GM20000 (cell line): Measurements from ENCODE around the gene POLD3.

Experiments used
- DNase-seq: peaks from one replicate; pipeline ENCODE4 v3.0.0; 2012; ENCODE audit warnings: low spot score
- TF ChIP-seq, protein P1 (sequence below): IDR thresholded peaks from 2 replicates; pipeline ENCODE4 v1.5.1; 2012; ENCODE audit warnings: mild to moderate bottlenecking, control low read depth; ENCODE audit errors: extremely low read depth, missing control alignments

POLD3 gene, protein sequence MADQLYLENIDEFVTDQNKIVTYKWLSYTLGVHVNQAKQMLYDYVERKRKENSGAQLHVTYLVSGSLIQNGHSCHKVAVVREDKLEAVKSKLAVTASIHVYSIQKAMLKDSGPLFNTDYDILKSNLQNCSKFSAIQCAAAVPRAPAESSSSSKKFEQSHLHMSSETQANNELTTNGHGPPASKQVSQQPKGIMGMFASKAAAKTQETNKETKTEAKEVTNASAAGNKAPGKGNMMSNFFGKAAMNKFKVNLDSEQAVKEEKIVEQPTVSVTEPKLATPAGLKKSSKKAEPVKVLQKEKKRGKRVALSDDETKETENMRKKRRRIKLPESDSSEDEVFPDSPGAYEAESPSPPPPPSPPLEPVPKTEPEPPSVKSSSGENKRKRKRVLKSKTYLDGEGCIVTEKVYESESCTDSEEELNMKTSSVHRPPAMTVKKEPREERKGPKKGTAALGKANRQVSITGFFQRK

GRCh38 chr11:74592441-74593362 lies at the start of gene POLD3:
POLD3 (plus strand) TSS chr11:74592582; CDS start chr11:74592659, 77 bp downstream.
- TF ChIP-seq, protein P1, sequence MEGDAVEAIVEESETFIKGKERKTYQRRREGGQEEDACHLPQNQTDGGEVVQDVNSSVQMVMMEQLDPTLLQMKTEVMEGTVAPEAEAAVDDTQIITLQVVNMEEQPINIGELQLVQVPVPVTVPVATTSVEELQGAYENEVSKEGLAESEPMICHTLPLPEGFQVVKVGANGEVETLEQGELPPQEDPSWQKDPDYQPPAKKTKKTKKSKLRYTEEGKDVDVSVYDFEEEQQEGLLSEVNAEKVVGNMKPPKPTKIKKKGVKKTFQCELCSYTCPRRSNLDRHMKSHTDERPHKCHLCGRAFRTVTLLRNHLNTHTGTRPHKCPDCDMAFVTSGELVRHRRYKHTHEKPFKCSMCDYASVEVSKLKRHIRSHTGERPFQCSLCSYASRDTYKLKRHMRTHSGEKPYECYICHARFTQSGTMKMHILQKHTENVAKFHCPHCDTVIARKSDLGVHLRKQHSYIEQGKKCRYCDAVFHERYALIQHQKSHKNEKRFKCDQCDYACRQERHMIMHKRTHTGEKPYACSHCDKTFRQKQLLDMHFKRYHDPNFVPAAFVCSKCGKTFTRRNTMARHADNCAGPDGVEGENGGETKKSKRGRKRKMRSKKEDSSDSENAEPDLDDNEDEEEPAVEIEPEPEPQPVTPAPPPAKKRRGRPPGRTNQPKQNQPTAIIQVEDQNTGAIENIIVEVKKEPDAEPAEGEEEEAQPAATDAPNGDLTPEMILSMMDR: no peak
- peak; percentile 86 for DNase-seq

DNA sequence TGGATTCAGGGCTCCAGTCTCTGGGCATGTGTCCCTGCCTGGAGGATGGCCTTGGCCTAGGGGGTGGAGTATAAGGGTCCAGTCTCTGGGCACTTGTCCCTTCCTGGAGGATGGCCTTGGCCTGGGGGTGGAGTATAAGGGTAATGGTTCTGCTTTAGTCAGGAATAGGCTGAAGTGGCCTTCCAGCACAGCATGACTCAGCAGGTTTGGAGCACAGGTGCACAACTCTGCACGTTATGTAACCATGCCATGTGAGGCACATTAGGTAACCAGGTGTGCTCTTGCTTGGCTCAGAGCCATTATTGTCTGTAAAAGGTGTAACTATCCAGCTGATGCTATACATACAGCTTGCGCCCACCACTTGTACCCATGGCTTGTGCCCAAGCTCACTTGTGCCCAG lies 48.4 kb upstream of the POLD3 start:
- TF ChIP-seq, protein P1: no peak
- no peak for DNase-seq

DNA sequence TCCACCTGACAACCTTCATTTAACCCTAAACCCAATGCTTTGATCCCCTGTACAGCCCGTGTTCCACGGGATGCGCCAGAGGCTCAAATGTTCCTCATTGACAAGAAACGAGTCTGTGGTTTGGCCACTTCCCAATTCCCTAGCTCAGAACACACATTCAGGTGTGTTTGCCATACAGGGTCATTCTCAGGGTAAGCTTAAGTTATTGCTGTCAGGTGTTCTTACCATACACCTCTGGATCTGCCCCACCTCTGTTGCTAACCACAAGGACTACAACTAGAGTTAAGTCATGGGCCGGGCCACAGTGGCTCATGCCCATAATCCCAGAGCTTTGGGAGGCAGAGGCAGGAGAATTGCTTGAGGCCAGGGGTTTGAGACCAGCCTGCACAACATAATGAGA lies 45.6 kb upstream of the POLD3 start:
- DNase-seq: no peak
- TF ChIP-seq, protein P1: no peak

DNA sequence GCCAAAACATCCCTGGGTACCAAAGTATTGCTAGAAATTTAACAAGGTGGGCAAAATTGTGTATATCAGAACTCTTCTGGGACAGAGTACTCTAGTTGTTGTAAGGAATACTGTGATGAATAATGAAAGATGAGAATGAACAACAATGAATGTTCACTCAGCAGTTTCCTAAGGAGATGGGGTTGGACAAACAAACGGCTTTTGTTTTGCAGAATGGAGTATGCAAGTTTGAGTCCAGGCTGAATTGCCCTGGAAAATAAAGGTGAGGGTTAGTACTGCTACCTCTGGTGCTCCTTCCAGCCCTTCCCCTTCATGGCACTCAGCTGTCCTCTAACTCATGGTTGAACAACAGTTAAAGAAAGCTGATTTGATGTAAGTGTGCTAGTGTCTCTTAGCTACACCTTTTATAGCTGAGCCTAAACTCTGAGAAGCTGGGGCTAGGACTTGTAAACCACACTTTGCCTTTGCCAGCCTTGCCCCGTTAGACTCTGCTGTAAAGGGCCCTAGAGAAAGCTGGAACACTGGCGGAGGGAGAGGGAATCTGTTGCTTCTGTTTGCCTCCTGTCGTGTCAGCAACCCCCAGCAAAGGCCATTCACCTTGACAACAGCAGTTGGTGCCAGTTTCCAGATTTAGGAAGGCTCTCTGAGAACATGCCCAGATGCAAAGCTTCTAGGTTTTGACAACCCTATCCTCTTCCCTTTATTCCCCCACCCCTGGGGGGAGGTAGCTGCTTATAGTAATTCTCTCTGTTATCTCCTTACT lies 41.2 kb upstream of the POLD3 start:
- DNase-seq: no peak
- TF ChIP-seq, protein P1: no peak

DNA sequence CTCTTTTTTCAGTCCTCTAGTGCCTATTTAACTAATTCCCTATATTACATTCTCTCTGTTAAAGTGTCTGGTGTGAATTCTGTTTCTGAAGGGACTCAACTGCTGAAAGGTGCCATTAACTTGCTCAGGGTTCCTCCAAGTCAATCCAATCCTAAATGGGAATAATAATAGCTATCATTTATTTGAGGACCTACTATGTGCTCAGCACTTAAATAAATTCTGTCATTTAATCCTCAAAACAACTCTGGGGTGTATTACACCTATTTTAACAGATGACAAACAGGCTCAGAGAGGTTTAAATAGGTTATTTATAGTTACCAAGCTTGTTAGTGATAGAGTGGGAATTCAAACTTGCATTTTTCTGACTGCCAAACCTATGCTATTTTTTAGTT lies 40.6 kb upstream of the POLD3 start:
- TF ChIP-seq, protein P1: no peak
- DNase-seq: no peak

GRCh38 chr11:74557526-74557925 lies 34.9 kb upstream of the POLD3 start:
- TF ChIP-seq, protein P1: no peak
- DNase-seq: no peak
